ENCODE measurements around the gene FALEC. TPM values are rescaled to one million over a fixed set of nuclear protein-coding genes. Genes with fewer than 3 reads are reported as not detected.

Gene FALEC
- total and polyA plus RNA-seq, 9 of the 15 experiments (the other 6 are each of a cell fraction or from before 2014, with no cell fraction given) = 0.15 to 1.8 (median 0.53) TPM; not detected in 5

DNA sequence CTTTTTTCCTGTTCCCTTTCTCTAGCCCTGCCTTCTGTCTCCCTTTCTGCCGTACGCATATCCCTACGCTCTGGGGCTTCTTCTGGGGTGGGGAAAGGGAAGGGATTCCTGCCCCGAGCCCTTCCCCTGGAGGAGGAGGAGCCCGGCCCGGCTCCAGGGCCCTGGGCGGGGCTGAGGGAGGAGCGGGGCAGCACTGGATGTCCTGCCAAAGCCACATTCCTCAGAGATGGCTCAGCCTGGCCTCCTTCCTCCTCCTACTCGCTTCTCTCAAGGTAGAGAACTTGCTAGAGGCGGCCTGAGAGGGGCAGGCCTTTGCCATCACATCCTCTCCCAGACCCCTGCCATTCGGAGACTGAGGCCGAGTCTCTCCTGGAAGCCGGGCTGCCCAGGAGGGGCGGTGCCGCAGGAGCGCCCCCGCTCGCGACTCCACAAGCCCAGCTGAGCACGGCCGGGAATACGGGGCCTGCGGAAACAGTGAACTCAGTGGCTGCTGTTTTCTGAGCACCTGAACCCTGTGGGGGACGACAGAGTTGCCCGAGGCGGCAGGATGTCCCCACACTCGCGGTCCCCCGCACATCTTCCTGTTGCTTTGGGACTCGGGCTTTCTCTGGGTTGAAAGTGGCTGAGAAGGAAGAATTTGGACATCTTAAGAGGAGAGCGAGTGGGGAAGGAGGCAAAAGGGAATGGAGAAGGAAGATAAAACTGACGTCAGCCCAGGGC is 45.9 kb downstream of the FALEC start (continued):
- no peak for TF ChIP-seq PTTG1 (tag; IDR thresholded peaks at IDR 0.05; ENCODE audit: low read depth)
- TF ChIP-seq, protein P1, sequence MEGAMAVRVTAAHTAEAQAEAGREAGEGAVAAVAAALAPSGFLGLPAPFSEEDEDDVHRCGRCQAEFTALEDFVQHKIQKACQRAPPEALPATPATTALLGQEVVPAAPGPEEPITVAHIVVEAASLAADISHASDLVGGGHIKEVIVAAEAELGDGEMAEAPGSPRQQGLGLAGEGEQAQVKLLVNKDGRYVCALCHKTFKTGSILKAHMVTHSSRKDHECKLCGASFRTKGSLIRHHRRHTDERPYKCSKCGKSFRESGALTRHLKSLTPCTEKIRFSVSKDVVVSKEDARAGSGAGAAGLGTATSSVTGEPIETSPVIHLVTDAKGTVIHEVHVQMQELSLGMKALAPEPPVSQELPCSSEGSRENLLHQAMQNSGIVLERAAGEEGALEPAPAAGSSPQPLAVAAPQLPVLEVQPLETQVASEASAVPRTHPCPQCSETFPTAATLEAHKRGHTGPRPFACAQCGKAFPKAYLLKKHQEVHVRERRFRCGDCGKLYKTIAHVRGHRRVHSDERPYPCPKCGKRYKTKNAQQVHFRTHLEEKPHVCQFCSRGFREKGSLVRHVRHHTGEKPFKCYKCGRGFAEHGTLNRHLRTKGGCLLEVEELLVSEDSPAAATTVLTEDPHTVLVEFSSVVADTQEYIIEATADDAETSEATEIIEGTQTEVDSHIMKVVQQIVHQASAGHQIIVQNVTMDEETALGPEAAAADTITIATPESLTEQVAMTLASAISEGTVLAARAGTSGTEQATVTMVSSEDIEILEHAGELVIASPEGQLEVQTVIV (CRISPR knock-in tag; IDR thresholded peaks at IDR 0.05; ENCODE audit: borderline replicate concordance) = no peak
- TF ChIP-seq BRCA1 (IDR thresholded peaks at IDR 0.05) = no peak
- TF ChIP-seq BRCA1 (CRISPR knock-in tag; IDR thresholded peaks at IDR 0.05) = no peak
- no peak for TF ChIP-seq KDM5B (IDR thresholded peaks at IDR 0.05; ENCODE audit: insufficient replicate concordance, low read depth, low read length)
- TF ChIP-seq KDM1A (IDR thresholded peaks at IDR 0.05) = 0 out of 4 replicates have a peak, but pooled peaks of 1 of the 2 experiments have one; percentile 30
- no peak for TF ChIP-seq ZNF274 (IDR thresholded peaks at IDR 0.05; ENCODE audit: borderline replicate concordance, low read depth, low read length)
- no peak for TF ChIP-seq ZNF41 (CRISPR knock-in tag; conservative IDR thresholded peaks at IDR 0.05)
- no peak for TF ChIP-seq ZNF316 (IDR thresholded peaks at IDR 0.05)
- TF ChIP-seq EP400 (IDR thresholded peaks at IDR 0.05) = peak; percentile 12; the same call in 1 of the 2 replicates
- TF ChIP-seq, protein P2, sequence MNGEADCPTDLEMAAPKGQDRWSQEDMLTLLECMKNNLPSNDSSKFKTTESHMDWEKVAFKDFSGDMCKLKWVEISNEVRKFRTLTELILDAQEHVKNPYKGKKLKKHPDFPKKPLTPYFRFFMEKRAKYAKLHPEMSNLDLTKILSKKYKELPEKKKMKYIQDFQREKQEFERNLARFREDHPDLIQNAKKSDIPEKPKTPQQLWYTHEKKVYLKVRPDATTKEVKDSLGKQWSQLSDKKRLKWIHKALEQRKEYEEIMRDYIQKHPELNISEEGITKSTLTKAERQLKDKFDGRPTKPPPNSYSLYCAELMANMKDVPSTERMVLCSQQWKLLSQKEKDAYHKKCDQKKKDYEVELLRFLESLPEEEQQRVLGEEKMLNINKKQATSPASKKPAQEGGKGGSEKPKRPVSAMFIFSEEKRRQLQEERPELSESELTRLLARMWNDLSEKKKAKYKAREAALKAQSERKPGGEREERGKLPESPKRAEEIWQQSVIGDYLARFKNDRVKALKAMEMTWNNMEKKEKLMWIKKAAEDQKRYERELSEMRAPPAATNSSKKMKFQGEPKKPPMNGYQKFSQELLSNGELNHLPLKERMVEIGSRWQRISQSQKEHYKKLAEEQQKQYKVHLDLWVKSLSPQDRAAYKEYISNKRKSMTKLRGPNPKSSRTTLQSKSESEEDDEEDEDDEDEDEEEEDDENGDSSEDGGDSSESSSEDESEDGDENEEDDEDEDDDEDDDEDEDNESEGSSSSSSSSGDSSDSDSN (IDR thresholded peaks at IDR 0.05; ENCODE audit: borderline replicate concordance in 1 of 2, low read depth in 2 of 2, low read length in 2 of 2) = peak; percentile 53 to 70; a peak in 3 of 4 replicates
- peak; percentile 78 for TF ChIP-seq JUND (IDR thresholded peaks at IDR 0.05; ENCODE audit: borderline replicate concordance, low read depth, low read length)
- TF ChIP-seq JUND (tag; IDR thresholded peaks at IDR 0.05; ENCODE audit: borderline replicate concordance, low read depth, low read length) = no peak; the same call in 2 of the 3 replicates
- peak; percentile 60 for TF ChIP-seq NFIC (IDR thresholded peaks at IDR 0.05)
- TF ChIP-seq, protein P3, sequence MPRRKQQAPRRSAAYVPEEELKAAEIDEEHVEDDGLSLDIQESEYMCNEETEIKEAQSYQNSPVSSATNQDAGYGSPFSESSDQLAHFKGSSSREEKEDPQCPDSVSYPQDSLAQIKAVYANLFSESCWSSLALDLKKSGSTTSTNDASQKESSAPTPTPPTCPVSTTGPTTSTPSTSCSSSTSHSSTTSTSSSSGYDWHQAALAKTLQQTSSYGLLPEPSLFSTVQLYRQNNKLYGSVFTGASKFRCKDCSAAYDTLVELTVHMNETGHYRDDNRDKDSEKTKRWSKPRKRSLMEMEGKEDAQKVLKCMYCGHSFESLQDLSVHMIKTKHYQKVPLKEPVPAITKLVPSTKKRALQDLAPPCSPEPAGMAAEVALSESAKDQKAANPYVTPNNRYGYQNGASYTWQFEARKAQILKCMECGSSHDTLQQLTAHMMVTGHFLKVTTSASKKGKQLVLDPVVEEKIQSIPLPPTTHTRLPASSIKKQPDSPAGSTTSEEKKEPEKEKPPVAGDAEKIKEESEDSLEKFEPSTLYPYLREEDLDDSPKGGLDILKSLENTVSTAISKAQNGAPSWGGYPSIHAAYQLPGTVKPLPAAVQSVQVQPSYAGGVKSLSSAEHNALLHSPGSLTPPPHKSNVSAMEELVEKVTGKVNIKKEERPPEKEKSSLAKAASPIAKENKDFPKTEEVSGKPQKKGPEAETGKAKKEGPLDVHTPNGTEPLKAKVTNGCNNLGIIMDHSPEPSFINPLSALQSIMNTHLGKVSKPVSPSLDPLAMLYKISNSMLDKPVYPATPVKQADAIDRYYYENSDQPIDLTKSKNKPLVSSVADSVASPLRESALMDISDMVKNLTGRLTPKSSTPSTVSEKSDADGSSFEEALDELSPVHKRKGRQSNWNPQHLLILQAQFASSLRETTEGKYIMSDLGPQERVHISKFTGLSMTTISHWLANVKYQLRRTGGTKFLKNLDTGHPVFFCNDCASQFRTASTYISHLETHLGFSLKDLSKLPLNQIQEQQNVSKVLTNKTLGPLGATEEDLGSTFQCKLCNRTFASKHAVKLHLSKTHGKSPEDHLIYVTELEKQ (CRISPR knock-in tag; IDR thresholded peaks at IDR 0.05) = no peak
- TF ChIP-seq, protein P4, sequence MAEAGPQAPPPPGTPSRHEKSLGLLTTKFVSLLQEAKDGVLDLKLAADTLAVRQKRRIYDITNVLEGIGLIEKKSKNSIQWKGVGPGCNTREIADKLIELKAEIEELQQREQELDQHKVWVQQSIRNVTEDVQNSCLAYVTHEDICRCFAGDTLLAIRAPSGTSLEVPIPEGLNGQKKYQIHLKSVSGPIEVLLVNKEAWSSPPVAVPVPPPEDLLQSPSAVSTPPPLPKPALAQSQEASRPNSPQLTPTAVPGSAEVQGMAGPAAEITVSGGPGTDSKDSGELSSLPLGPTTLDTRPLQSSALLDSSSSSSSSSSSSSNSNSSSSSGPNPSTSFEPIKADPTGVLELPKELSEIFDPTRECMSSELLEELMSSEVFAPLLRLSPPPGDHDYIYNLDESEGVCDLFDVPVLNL (CRISPR knock-in tag; IDR thresholded peaks at IDR 0.05; ENCODE audit: low read depth) = no peak
- no peak for TF ChIP-seq CBX8 (IDR thresholded peaks at IDR 0.05; ENCODE audit: borderline replicate concordance, extremely low read depth, low read depth, low read length, poor library complexity, severe bottlenecking)
- 0 out of 2 replicates have a peak, but pooled peaks have one; percentile 42 for TF ChIP-seq HLTF (IDR thresholded peaks at IDR 0.05)

Measured in K562 (cell line).